HepG2 (cell line): ENCODE results near the gene MARF1. TPM values are rescaled to one million over a fixed set of nuclear protein-coding genes. Genes with fewer than 3 reads are reported as not detected.
A peak's percentile ranks its signal among the peaks of the same experiment; 100 is the strongest.

Source experiments
- ATAC-seq: fragments of 200-7000 bp; cut with Tn5 transposase; 3 replicates; pipeline ENCODE4 v1.9.1; 2020; ENCODE audit warnings: mild to moderate bottlenecking, moderate library complexity
- BruUV-seq: library from RNA; stranded (reverse); fragments of 400-500 nt; replicated peaks from 2 replicates; lab custom pipeline; 2021; lab: Mats Ljungman, UMichigan
- CTCF ChIA-PET: fragments of 300-600 bp; formaldehyde crosslinking; extraction: SDS; loops from one replicate; lab custom pipeline; 2021; ENCODE audit warnings: low total read pairs, inconsistent platforms, low intra/inter-chr PET ratio; lab: Yijun Ruan, JAX
- POLR2A ChIA-PET: fragments of 350-600 bp; sonication (Branson Sonifier 250); formaldehyde crosslinking; loops from one replicate; lab custom pipeline; 2020; ENCODE audit warnings: antibody characterized with exemption, inconsistent platforms; lab: Yijun Ruan, JAX
- DNase-seq: peaks from one replicate; pipeline ENCODE4 v3.0.0-alpha.2; 2015; ENCODE audit warnings: low spot score
- FAIRE-seq: peaks from 3 replicates; lab custom pipeline; 2011; peaks lifted over from hg19 to GRCh38; lab: Jason Lieb, UNC
- H2AFZ ChIP-seq: one replicate; pipeline ENCODE4 v1.6.1; 2011; ENCODE audit warnings: low read length, inconsistent platforms
- H3K27ac ChIP-seq: fragments of 300-600 bp; 3 replicates; pipeline ENCODE4 v1.8.0; 2011; ENCODE audit warnings: mixed run types, mild to moderate bottlenecking, mixed read lengths, low read length, inconsistent platforms; ENCODE audit not compliant: insufficient read depth; ENCODE audit errors: extremely low read length
- H3K27me3 ChIP-seq, 2 experiments: fragments of 200-600 bp in 1 of 2; 2 replicates in 1 of 2; 3 replicates in 1 of 2; pipeline versions ENCODE4 v1.6.0 to v1.8.0; 2011; ENCODE audit warnings: low read length in 2 of 2, mild to moderate bottlenecking in 2 of 2, moderate library complexity in 2 of 2, inconsistent platforms in 1 of 2; ENCODE audit not compliant: insufficient read depth in 2 of 2, control insufficient read depth in 1 of 2
- H3K36me3 ChIP-seq, 2 experiments: fragments of 200-600 bp in 1 of 2; replicated peaks in 1 of 2; 2 replicates in 1 of 2; 3 replicates in 1 of 2; pipeline versions ENCODE4 v1.5.1 to v1.8.0; 2011; ENCODE audit warnings: low read length in 2 of 2, inconsistent platforms in 1 of 2; ENCODE audit not compliant: insufficient read depth in 2 of 2, control insufficient read depth in 1 of 2
- H3K4me1 ChIP-seq: 2 replicates; pipeline ENCODE4 v1.5.1; 2012; ENCODE audit warnings: low read length, inconsistent platforms; ENCODE audit not compliant: insufficient read depth
- H3K4me2 ChIP-seq: 2 replicates; pipeline ENCODE4 v1.6.0; 2011; ENCODE audit warnings: low read depth, low read length, inconsistent platforms
- H3K4me3 ChIP-seq, 3 experiments: fragments of 200-600 bp in 1 of 3; sonication (generic), shearing (Covaris generic) in 1 of 3; replicated peaks in 1 of 3; 2 replicates each; pipeline ENCODE4 v1.5.1; 2011 to 2016; ENCODE audit warnings: low read length in 3 of 3, inconsistent platforms in 2 of 3, low read depth in 2 of 3, mild to moderate bottlenecking in 2 of 3, control low read depth in 1 of 3, mixed read lengths in 1 of 3; ENCODE audit not compliant: insufficient read depth in 1 of 3
- H3K79me2 ChIP-seq: one replicate; pipeline ENCODE4 v1.6.1; 2011; ENCODE audit warnings: low read length, inconsistent platforms; ENCODE audit not compliant: insufficient read depth
- H3K9ac ChIP-seq: 2 replicates; pipeline ENCODE4 v1.6.0; 2011; ENCODE audit warnings: mild to moderate bottlenecking, low read depth, low read length, inconsistent platforms; ENCODE audit not compliant: insufficient read depth
- H3K9me3 ChIP-seq: 2 replicates; pipeline ENCODE4 v1.5.1; 2012; ENCODE audit warnings: mild to moderate bottlenecking, low read length
- H4K20me1 ChIP-seq: 2 replicates; pipeline ENCODE4 v1.6.0; 2011; ENCODE audit warnings: inconsistent platforms, mild to moderate bottlenecking, low read length, moderate library complexity; ENCODE audit not compliant: insufficient read depth
- ZNF121 ChIP-seq: sonication (generic); formaldehyde crosslinking; IDR thresholded peaks from 2 replicates; pipeline ENCODE4 v1.5.0; 2020; ENCODE audit warnings: mild to moderate bottlenecking, missing genetic modification reagents
- ZNF180 ChIP-seq: sonication (generic); formaldehyde crosslinking; IDR thresholded peaks from 2 replicates; pipeline ENCODE4 v1.4.0; 2020; ENCODE audit warnings: low read depth, missing genetic modification reagents, borderline replicate concordance
- WGBS: methylation state at CpG from one replicate; pipeline ENCODE4 v1.1.6; 2017; ENCODE audit warnings: low lambda C conversion rate; 5-methylcytosine and 5-hydroxymethylcytosine counted together
- in situ Hi-C: cut with HindIII; loops from 2 replicates; pipeline ENCODE4 v1.10.0; 2017; ENCODE audit warnings: low pct_unique_long_range_greater_than_20kb; ENCODE audit not compliant: extremely low pct_ligation_motif_present
- intact Hi-C: fragments of 100-400 bp; cut with micrococcal nuclease; formaldehyde crosslinking; loops from one replicate; pipeline ENCODE4 v1.10.0; 2022; ENCODE audit not compliant: unreplicated experiment
- polyA plus RNA-seq, 8 experiments: library from polyadenylated mRNA; depleted of rRNA in 3 of 8; stranded (reverse) in 7 of 8; unstranded in 1 of 8; fragments of >200 nt; fragmentation: Illumina TruSeq in 4 of 8; extraction: Trizol in 4 of 8; gene quantifications; 2 replicates each; pipeline versions ENCODE4 v1.2.1 to v1.2.3, GENCODE V29; 2011 to 2016; ENCODE audit warnings: low read depth in 4 of 8, missing spikeins in 1 of 8, mixed read lengths in 1 of 8; ENCODE audit not compliant: insufficient read depth in 1 of 8
- total RNA-seq, 5 experiments: library from RNA; depleted of rRNA; stranded (reverse); fragments of >200 nt; fragmentation: Illumina TruSeq; extraction: Trizol; gene quantifications; 2 replicates each; pipeline ENCODE4 v1.2.3, GENCODE V29; 2016; ENCODE audit warnings: low read depth in 1 of 5
- TF ChIP-seq, protein P1 (sequence below): sonication (generic); formaldehyde crosslinking; IDR thresholded peaks from 2 replicates; pipeline ENCODE4 v1.5.0; 2020; ENCODE audit warnings: mild to moderate bottlenecking, missing genetic modification reagents

The MARF1 gene
- total and polyA plus RNA-seq, 2 of the 13 experiments (the other 11 are each of a cell fraction or from before 2014, with no cell fraction given), result 8.7 to 20.7 TPM

- Histone ChIP-seq H4K20me1 (no peaks in the 10 kb centered on the region), H3K9me3 (no peaks in the 10 kb centered on the region), H3K79me2 (peaks cover 23% of the 10 kb centered on the region), H2AFZ (no peak overlapping the region), H3K4me3 (no peak overlapping the region), H3K27ac (no peak overlapping the region), H3K4me2 (no peak overlapping the region), H3K36me3 (no peaks in the 10 kb centered on the region; a peak in 1 of 5 replicates), H3K9ac (no peak overlapping the region), H3K4me1 (peaks cover 51% of the 10 kb centered on the region), H3K27me3 (peaks cover 0 to 6% of the 10 kb centered on the region in 2 experiments; a peak in 1 of 5 replicates)
- no peak for DNase-seq
- POLR2A ChIA-PET, result no interaction called here
- 62% methylated on average over 7 of the region's 7 CpGs for WGBS
- TF ChIP-seq ZNF180 (CRISPR knock-in tag), result no peak
- peak; percentile 60; the same call in 1 of the 2 replicates for TF ChIP-seq ZNF121 (CRISPR knock-in tag)
- TF ChIP-seq, protein P1, sequence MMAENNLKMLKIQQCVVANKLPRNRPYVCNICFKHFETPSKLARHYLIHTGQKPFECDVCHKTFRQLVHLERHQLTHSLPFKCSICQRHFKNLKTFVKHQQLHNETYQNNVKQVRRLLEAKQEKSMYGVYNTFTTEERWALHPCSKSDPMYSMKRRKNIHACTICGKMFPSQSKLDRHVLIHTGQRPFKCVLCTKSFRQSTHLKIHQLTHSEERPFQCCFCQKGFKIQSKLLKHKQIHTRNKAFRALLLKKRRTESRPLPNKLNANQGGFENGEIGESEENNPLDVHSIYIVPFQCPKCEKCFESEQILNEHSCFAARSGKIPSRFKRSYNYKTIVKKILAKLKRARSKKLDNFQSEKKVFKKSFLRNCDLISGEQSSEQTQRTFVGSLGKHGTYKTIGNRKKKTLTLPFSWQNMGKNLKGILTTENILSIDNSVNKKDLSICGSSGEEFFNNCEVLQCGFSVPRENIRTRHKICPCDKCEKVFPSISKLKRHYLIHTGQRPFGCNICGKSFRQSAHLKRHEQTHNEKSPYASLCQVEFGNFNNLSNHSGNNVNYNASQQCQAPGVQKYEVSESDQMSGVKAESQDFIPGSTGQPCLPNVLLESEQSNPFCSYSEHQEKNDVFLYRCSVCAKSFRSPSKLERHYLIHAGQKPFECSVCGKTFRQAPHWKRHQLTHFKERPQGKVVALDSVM (CRISPR knock-in tag), result peak; percentile 38; the same call in 1 of the 2 replicates
- BruUV-seq, result no TSS peak
- CTCF ChIA-PET, result no interaction called here
- FAIRE-seq, result no peak
- intact Hi-C loops, result no loop called here
- ATAC-seq, result no peak
- in situ Hi-C loops, result no loop called here
These were observed 4.5 kb upstream of the MARF1 start for GRCh38 chr16:15647294-15648014.
